HG03354 (cell line): ENCODE data around the gene NCOA3.
"Not testable (repeated sequence)": the region's sequence is repeated elsewhere in the genome, so short reads cannot be mapped to it uniquely, and the experiment has no call there.

Source experiments
- ATAC-seq: cut with Tn5 transposase; IDR thresholded peaks from one replicate; pipeline ENCODE4 v1.9.1; 2021; ENCODE audit warnings: mild to moderate bottlenecking; ENCODE audit not compliant: unreplicated experiment, poor library complexity, severe bottlenecking

The NCOA3 gene

GRCh38 chr20:47498606-47499005 is 3.1 kb upstream of the NCOA3 start:
- no peak for ATAC-seq

GRCh38 chr20:47499053-47499452 is 2.6 kb upstream of the NCOA3 start:
- ATAC-seq: no peak

DNA sequence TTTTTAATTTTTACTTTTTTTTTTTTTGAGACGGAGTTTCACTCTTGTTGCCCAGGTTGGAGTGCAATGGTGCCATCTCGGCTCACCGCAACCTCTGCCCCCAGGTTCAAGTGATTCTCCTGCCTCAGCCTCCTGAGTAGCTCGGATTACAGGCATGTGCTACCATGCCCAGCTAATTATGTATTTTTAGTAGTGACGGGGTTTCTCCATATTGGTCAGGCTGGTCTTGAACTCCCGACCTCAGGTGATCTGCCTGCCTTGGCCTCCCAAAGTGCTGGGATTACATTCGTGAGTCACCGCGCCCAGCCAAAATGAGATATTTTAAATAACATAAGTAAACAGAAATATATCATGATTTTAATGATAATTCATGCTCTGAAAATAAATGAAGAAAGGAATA is 1.6 kb upstream of the NCOA3 start:
- ATAC-seq: not testable (repeated sequence)

GRCh38 chr20:47500554-47500953 is 1.1 kb upstream of the NCOA3 start:
- ATAC-seq: no peak

DNA sequence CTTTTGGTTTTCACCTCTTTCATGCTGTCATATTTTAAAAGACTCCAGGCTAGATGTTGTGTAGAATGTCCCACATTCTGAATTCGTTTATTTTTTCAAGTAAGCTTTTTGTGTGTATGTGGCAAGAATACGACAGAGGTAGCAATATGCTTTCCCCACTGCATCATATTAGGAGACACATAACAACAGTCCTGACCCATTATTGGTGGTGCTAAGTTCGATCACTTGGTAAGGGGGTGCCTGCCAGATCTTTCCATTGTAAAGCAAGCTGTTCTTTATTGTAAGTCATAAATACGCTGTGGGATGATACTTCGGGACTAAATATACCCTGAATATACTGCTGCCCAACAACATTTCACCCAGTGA is 588 bp upstream of the NCOA3 start:
- ATAC-seq: peak; percentile 4

DNA sequence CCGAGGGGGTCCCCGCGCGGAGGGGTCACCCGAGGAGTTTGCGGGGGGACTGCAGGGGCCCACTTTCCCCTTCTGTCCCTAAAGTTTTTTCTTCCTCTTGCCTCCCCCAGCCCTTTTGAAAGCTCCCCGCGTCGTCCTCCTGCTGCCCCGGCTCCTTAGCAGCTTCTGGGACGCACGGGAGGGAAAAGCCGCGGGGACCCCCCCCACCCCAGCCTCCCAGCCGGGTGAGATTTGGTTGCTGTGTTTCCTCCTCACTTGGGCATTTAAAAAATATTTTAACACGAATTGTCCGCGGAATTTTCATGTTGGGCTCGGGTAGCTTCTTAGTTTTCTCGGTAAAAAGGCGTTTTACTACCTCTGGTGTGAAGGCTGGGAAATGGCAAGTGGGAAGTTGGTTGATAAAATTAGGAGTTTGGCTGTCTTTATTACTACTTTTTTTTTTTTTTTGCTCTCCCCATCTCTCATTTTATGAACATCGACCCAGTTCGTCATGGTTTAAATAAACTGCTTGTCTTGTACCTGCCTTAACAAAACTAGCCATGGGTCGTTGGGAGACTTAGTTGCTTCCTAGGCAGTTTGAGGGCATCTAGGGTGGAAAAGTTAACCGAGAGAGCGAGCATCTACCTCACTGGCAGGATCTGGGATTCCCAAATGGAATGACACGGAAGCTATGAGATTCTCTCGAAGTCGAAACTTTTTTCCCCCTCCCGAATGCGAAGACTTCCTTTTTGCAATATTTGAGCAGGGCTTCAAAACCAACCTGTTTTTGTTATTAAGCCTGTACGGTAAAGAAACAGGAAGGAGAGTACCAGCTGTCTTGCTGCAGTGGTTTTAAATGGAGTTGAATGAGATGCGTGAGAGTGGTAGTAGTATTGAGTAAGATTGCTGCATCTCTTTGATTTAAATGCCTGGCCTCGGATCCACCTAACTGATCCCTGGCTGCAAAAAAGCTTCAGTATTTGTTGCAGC is 868 bp downstream of the NCOA3 start:
- peak; percentile 8 for ATAC-seq

DNA sequence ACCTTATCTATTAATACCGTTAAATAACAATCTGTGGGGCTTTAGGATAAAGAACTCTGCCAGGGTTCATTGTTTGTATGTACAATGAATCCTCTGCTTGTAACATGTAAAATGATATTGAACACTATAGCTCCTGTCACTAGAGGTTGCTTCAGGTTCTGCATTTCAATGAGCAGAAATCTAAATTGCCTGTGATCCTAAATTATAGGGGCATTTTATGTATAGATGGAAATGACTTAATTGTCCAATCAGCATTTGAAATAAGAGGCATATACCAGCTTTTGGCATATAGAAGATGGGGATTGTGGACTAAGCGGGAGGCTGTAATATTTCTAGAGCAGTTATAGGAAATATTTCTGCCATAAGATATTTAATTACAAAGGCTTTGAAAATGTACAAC is 2.0 kb downstream of the NCOA3 start:
- ATAC-seq: no peak

GRCh38 chr20:47506335-47506734 is 4.6 kb downstream of the NCOA3 start:
- no peak for ATAC-seq

- no peak for ATAC-seq
These were observed 5.2 kb downstream of the NCOA3 start for GRCh38 chr20:47506850-47507249.

GRCh38 chr20:47507275-47507981 is 5.7 kb downstream of the NCOA3 start:
- ATAC-seq: not testable (repeated sequence)

- no peak for ATAC-seq
These were observed 6.6 kb downstream of the NCOA3 start for GRCh38 chr20:47508278-47508677.

DNA sequence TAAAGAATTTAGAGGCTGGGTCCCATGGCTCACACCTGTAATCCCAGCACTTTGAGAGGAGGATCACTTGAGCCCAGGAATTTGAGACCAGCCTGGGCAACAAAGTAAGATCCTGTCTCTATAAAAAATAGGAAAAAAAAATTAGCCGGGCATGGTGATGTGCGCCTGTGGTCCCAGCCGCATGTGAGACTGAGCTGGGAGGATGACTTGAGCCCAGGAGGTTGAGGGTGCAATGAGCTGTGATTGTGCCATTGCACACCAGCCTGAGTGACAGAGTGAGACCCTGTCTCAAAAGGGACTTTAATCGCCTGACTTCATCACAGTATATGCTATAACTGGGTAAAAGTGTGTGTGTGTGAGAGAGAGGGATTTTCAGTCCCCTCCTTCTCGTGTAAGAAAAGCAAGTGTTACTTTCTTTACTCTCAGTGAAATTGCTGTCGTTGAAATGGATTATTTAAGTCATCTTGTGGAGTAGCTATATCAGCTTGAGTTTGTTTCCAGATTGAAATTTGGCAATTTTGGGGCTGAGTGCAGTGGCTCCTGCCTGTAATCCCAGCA is 7.5 kb downstream of the NCOA3 start:
- ATAC-seq: no peak

- ATAC-seq: no peak
These were observed 8.0 kb downstream of the NCOA3 start for GRCh38 chr20:47509685-47510084.

DNA sequence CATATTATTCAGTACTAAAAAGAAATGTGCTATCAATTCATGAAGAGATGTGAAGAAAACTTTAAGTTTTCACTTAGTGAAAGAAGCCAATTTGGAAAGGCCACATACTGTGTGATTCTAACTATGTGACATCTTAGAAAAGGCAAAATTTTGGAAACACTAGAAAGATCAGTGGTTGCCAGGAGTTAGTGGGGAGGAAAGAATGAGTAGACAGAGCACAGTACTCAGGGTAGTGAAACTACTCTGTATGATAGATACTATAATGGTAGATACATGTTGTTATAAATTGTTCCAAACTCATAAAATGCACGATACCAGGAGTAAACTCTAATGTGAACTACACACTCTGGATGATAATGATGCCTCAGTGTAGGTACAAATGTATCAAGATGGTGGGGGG is 14.2 kb downstream of the NCOA3 start:
- ATAC-seq: no peak

DNA sequence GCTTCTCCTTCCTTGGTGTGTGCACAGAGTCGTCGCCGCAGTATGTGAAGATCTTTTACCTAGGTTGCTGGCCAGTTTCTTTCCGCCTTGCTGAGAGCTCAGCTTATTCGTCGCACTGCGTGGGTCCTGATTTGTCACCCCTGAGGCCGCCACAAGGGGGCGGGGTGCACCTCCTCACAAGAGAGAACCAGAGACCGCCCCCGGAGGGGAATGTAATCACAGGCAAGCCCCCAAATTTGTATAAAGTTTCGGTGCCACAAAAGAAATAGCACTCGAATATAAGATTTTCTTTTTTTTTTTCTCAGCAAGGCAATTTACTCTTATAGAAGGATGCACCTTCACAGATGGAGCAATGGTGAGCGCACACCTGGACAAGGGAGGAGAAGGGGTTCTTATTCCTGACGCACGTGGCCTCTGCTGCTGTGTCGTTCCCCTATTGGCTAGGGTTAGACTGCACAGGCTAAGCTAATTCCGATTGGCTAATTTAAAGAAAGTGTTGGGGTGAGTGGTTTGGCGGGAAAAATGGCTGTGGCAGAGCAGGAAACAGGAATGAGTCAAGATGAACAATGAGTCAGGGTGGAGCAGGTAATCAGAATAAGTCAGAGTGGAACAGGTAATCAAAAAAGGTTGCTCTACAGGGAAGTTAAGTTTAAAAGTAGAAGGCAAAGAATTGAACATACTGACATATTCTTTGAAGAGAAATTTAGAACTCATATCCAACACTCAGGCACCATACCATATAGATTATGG is 19.5 kb downstream of the NCOA3 start:
- no peak for ATAC-seq

DNA sequence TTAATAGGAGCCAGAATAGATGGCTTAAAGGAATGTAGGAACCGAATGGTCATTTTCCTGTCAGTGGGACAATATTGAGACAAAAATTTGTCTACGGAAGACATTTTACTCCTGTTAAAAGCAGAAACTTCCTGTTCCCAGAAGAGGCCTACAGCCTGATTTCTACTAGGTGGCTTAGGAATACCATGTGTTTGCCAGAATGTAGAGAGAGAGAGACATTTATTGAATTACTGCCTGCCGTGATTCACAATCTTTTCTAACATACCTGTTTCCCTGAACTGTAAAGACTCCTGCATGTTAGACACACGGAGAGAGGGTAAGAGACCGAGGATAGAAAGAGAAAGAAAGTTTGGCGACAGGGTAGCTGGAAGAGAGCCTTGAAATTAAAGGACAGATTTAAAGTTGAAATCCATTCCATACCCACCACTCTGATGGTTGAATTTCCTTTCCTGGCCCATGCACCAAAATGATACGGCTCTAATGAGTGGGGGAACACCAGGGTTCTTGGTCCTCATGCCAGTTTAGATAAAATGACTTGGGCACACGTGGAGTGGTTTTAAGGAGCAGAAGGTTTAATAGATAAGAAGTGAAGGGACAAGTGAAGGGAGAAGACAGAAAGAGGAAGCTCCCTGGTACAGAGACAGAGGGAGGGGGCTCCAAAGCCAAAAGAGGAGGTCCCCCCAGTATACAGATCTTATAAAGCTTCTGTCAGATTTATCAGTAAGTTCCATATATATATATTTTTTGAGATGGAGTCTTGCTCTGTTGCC is 22.5 kb downstream of the NCOA3 start:
- no peak for ATAC-seq

DNA sequence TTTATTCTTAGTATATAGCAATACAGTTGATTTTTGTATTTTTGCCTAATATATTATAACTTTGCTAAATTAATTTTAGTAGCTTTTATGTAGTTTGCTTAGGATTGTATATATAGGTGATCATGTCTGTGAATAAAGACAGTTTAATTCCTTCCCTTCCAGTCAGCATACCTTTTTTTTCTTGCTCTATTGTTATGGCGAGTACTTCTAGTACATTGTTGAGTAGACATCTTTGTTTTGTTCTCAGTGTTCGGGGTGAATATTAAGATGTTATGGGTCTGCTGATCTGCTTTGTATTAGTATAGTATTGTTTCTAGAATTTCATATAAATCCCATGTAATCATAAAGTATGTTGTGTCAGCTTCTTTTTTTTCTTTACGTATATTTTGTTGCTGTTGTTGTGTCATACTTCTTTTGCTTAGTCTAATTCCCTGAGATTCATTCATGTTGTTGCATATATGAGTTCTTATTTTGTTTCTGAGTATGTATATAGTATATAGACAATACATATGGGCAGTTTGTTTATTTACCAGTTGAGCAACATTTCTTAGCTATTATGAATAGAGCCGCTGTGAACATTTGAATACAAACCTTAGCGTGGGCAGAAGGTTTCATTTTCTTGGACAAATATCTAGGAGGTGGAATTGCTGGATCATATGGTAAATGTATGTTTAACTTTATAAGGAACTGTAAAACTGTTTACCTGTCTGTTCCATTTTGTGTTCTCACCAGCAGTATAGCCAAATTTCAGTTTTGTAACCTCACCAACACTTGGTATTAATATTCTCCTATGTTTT is 25.5 kb downstream of the NCOA3 start:
- ATAC-seq: no peak

GRCh38 chr20:47529840-47530239 is 28.2 kb downstream of the NCOA3 start:
- no peak for ATAC-seq

DNA sequence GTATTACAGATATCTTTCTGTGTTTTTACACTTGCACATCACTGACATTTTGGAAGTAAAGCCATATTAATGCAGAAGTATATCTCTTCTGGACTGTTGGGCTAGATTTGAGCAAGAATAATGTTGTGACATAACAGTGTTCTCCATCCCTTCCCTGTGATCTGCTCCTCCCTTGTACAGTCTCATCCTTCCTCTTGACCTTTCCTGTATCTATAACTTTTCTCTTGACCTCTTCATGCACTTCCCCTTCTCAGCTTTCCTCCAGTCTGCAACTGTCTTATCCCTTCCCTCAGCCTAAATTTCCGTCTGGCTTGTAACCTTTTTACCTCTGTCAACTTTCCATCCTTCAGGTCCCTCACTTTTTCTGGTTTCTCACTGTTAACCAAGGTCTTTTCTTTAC is 29.8 kb downstream of the NCOA3 start:
- ATAC-seq: no peak
